Gastroesophageal sphincter (tissue), 3 donors: Measurements from ENCODE around the gene SPSB4.

Experiments
- CTCF ChIP-seq, 4 experiments: fragments of 200-600 bp in 2 of 4; fragments of 450-650 bp in 2 of 4; sonication (generic) in 1 of 4; IDR thresholded peaks; one replicate each; pipeline ENCODE4 v1.5.1; 2017 to 2019; ENCODE audit warnings: antibody characterized with exemption in 4 of 4, mild to moderate bottlenecking in 2 of 4, moderate library complexity in 2 of 4
- EP300 ChIP-seq: sonication (generic); formaldehyde crosslinking; IDR thresholded peaks from one replicate; pipeline ENCODE4 v1.6.1; 2017; ENCODE audit warnings: antibody characterized with exemption, mild to moderate bottlenecking
- POLR2A ChIP-seq, 2 donors: fragments of 450-650 bp; IDR thresholded peaks; one replicate each; pipeline ENCODE4 v1.6.1; 2017; ENCODE audit warnings: antibody characterized with exemption in 2 of 2, mild to moderate bottlenecking in 2 of 2, moderate library complexity in 1 of 2
- POLR2AphosphoS5 ChIP-seq: sonication (generic); formaldehyde crosslinking; IDR thresholded peaks from one replicate; pipeline ENCODE4 v1.6.1; 2017; ENCODE audit warnings: antibody characterized with exemption

- TF ChIP-seq CTCF (IDR thresholded peaks at IDR 0.05): no peak
- no peak for TF ChIP-seq POLR2A (IDR thresholded peaks at IDR 0.05)
- TF ChIP-seq POLR2AphosphoS5: no peak
- no peak for TF ChIP-seq EP300
These were observed 39.2 kb upstream of the SPSB4 start for GRCh38 chr3:141011997-141012262.
